GM19099 (cell line): ENCODE results near the gene KCNMA1.

ENCODE experiments used
- POLR2A ChIP-seq: IDR thresholded peaks from 3 replicates; pipeline ENCODE4 v1.6.1; 2011; ENCODE audit warnings: low read depth; ENCODE audit not compliant: insufficient read length; ENCODE audit errors: extremely low read depth

The KCNMA1 gene

GRCh38 chr10:77056650-77057049 lies 581.0 kb downstream of the KCNMA1 start:
- TF ChIP-seq POLR2A = no peak

GRCh38 chr10:77052593-77052992 lies 585.0 kb downstream of the KCNMA1 start:
- TF ChIP-seq POLR2A = no peak

DNA sequence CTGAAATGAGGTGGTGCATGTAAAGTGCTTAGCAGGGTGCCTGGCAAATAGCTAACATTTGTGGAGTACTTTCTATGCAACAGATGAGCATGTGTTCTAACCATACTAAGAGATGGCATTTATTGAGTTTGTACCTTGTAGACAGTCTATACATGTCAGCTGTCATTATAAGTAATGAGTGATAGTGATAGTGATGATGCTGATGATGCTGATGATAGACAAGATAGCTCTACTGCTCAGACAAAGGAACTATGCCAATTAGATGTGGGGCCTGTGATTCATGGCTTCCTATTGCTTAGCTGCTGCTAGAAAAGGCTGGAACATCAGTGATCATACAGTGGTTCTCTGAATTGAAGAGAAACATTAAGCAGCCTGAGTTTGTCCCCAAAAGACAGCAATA lies 585.8 kb downstream of the KCNMA1 start:
- TF ChIP-seq POLR2A = no peak

DNA sequence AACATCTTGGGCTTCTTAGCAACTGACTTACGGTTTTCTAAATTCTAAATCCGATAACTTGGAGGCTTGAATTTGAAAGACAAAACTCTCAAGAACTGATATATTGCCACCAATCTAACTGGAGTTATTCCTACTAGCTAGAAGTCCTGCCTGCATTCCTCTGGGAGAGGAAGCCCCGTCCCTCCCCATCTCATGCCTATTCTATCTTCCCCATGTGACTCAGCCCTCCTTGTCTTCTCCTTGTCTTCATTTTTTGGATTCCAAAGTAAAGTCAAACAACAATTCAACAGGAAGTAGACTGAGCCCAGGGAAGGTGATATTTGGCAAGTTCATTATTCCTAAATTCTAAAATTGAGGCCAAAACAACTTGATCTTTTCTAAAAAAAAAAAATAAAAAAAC lies 587.7 kb downstream of the KCNMA1 start:
- no peak for TF ChIP-seq POLR2A

- no peak for TF ChIP-seq POLR2A
Measured at GRCh38 chr10:77049146-77049545, 588.5 kb downstream of the KCNMA1 start.

- no peak for TF ChIP-seq POLR2A
Measured at GRCh38 chr10:77045085-77045484, 592.5 kb downstream of the KCNMA1 start.

- no peak for TF ChIP-seq POLR2A
Measured at GRCh38 chr10:77043420-77043763, 594.2 kb downstream of the KCNMA1 start.

DNA sequence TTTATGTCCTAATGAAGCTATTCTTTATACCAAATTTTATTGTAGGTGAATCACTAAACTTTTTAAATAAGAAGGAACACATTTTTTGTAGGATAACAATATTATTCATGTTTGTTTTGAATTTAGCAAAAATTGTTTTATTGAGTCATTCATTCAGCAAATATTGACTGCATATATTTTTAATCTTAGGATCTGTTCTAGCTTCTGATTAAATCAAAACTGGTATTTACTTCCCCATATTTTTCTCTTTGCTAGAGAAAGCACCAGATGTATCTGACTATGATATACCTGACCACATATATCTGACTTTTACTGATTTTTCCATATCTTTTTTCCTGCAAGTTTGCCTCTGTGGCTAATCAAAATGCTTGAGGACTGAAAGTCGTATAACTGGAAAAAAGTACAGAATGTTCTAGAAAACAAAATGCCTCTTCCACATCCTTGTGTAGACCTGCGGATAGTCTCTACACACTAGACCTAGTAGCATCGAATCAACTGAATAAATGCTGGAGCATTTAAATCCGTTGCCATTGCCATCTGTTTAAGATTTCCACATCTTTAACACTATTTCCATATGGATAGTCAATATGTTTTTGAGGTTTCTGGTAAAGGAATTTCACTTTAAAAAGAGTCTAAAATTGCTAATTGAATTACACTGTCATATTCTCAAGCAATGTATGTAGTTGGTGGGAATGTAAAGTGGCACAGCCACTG lies 594.7 kb downstream of the KCNMA1 start:
- TF ChIP-seq POLR2A = no peak

DNA sequence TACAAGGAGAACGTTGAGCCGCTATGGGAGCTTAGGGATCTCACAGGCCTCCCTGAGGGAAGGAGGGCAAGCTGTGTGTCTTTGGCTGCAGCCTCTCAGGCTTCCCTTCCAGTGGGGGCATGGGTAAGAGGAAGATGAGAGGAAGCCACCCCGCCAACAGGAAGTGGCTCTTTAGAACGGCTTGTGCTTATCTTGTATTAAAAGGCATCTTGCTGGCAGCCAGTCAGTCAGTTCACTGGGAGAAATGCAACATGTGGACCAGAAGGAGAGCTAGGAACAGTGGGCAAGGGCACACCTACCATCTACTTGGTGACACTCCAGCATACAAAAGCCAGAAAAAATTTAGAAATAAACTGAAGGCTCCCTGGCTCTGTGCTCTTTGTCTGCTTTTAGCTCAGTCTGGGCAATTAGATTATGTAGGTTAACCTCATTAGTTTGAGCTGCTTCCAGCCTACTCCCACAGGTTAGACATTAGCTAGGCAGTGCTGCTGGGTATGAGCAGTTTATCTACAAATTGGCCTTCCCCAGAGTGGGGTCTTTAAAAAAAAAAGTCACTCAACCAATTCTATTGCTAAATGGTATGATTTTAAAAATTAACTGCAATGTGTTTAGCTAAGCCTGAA lies 595.9 kb downstream of the KCNMA1 start:
- TF ChIP-seq POLR2A = no peak

DNA sequence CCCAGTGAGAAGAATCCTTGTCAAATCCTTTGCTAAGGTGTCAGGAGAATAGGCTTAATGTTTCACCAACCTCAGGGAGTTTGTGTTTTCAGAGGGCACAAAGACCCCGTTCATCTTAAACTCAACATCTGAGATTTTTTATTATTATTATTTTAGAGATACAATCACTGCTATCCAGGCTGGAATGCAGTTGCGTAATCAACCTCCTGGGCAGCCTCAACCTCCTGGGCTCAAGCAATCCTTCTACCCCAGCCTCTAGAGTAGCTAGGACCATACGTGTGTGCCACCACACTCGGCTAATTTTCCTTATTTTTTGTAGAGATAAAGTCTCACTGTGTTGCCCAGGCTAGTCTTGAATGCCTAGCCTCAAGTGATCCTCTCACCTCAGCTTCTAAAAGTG lies 599.2 kb downstream of the KCNMA1 start:
- TF ChIP-seq POLR2A = no peak

DNA sequence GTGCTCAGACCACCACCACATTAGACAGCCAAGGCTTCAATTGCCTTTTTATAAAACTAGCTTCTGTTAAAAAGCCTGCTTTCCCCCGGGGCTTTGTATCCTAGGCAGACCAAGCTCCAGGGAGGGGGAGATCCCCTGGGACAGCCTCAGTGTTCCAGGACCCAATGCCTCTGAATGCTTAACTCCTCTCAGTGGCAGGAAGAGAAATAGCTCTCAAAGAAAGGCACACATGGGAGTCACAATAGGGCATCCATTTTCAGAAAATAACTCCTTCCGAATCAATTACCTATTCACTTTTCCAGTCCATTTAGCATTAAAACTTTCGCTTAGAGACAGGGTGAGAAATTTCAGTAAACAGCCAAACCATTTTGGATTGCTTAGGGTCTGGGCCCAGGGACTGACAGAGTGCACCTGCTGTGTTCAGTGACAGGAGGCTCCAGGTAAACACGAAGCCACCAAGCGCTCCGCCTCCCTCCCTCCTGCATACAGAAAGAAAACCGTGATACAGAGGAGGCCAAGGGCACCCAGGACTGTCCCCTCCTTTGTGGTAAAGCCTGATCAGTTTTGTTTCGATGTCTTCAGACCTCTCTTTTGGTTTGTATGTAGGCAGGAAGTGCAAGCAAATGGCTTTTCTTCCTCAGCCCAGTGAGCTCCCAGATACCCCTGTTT lies 599.7 kb downstream of the KCNMA1 start:
- TF ChIP-seq POLR2A = no peak

DNA sequence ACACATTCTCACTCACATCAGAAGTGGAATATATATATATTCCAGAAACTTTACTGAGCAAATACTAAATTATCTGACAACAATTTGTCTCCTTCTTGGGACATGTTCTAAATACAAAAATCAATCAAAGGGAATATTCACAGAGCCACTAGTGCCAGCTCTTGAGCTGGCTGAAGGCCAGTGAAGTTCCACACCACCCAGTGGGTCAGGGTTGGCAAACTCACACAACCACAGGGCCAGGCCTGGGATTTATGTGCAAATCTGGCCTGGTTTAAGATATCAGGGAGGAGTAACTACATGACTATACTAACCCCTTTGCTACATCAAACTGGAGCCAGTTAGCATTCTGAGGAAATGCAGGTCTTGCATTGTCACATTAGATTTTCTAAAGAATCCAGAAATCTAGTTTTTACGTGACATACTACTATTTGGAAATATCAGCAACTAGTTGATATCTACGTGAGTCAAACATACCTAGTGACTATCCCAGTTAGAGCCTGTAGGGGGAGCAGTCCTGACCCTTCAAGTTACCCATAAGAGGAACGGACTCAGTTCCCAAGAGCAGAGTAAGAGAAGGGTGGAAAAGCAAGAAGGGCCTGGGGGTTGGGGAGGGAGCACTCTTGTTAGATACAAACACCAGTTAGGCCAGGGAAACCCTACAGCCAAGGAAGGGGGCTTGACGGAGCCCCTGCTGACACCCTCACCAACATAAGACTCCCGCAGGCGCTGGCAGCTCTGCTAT lies 600.4 kb downstream of the KCNMA1 start:
- no peak for TF ChIP-seq POLR2A

DNA sequence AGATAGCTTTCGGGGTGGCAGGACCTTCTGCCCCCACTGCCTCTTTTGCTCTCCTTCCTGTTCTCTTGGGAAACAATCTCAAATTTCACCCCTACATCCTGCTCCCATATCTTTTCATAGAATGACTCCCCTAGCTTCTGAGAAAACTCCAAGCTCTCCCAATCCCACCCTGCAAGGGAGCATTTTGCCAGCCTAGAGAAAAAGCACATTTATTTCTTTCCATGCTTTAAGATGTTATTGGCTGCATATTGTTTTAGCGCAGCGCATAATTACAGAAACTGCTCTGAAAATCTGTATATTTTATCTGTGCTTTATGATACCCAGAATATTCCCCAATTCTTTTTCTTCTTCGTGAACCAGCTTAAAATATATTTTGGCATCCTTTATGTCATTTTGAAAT lies 601.3 kb downstream of the KCNMA1 start:
- no peak for TF ChIP-seq POLR2A

DNA sequence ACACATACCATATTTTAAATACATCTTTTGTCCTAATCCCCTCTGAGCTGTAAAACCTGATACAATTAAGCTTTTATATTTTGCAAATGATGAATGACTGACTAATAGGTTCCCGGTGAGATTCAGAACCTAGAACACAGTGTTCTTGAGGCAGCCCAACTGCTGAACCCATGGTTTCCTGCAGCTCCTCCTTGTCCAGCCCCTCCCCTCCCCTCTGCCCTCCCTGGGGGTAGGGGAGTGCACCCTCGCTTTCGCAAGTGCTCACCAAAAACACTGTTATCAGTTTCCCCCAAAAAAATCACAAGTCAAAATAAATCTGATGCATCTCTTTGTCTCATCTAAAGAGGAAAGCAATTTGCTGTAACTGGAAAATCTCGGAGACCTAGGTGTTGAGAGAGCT lies 602.8 kb downstream of the KCNMA1 start:
- TF ChIP-seq POLR2A = no peak

DNA sequence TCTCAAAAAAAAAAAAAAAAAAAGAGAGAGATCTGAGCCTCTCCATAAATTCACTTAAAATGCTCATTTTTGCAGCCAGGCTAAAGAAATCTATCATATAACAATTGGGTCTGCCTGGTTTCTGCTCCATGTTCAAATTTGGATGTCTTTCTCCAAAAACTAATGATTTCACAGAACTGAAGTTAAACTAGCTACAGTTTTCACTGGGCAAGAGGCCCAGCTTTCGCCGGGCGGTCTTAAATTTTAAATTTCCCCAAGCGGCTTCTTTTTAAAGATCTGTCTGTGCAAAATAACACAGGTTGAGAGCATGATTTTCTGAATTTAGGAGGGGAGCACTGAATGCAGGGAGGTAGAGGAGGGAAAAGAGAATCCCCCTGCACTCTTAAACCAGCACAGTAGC lies 603.4 kb downstream of the KCNMA1 start:
- no peak for TF ChIP-seq POLR2A

DNA sequence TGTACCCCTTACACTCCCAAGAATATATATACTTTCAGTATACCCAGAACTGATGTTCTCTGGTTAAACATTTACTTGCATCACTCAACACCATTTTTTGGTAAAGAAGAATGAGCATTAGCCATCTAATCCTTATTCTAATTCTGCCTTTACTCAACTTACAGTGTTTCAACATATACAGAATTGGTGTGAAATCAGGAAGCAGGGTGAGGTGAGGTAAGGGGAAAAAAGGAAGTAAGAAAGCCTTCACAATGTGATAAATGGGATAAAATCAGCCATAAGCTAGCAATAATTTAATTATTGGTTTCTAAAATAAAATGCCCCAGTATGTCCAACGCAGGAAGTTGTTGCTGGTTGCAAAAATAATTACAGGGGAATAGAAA lies 605.4 kb downstream of the KCNMA1 start:
- TF ChIP-seq POLR2A = no peak
